GM12873 (cell line): ENCODE results near the gene ZBTB7B.

Source experiments
- CTCF ChIP-seq: IDR thresholded peaks from 2 replicates; pipeline ENCODE4 v1.5.1; 2012; ENCODE audit warnings: low read depth, mild to moderate bottlenecking, moderate library complexity, low read length, control low read depth; ENCODE audit not compliant: insufficient read depth; ENCODE audit errors: missing control alignments

ZBTB7B gene

GRCh38 chr1:155012026-155012546, 9.5 kb downstream of the ZBTB7B start:
- no peak for TF ChIP-seq CTCF

- no peak for TF ChIP-seq CTCF
These were observed 10.4 kb downstream of the ZBTB7B start for GRCh38 chr1:155012776-155013602.

GRCh38 chr1:155013632-155014031, 11.0 kb downstream of the ZBTB7B start:
- TF ChIP-seq CTCF = no peak

- TF ChIP-seq CTCF = no peak
These were observed 12.3 kb downstream of the ZBTB7B start for GRCh38 chr1:155014709-155015508.

- TF ChIP-seq CTCF = no peak
These were observed 13.1 kb downstream of the ZBTB7B start for GRCh38 chr1:155015527-155016230.

- TF ChIP-seq CTCF = no peak
These were observed 13.7 kb downstream of the ZBTB7B start for GRCh38 chr1:155016231-155016831.
